Activated naive CD4-positive, alpha-beta T cell treated with anti-CD3 and anti-CD28 coated beads, Interleukin-2, amount 50 U/mL, for 16 hours (primary cell): ENCODE data around the gene PPP2R2C.

Source experiments
- DNase-seq: peaks from one replicate; pipeline ENCODE4 v3.0.0-alpha.2; 2020

Gene PPP2R2C

DNA sequence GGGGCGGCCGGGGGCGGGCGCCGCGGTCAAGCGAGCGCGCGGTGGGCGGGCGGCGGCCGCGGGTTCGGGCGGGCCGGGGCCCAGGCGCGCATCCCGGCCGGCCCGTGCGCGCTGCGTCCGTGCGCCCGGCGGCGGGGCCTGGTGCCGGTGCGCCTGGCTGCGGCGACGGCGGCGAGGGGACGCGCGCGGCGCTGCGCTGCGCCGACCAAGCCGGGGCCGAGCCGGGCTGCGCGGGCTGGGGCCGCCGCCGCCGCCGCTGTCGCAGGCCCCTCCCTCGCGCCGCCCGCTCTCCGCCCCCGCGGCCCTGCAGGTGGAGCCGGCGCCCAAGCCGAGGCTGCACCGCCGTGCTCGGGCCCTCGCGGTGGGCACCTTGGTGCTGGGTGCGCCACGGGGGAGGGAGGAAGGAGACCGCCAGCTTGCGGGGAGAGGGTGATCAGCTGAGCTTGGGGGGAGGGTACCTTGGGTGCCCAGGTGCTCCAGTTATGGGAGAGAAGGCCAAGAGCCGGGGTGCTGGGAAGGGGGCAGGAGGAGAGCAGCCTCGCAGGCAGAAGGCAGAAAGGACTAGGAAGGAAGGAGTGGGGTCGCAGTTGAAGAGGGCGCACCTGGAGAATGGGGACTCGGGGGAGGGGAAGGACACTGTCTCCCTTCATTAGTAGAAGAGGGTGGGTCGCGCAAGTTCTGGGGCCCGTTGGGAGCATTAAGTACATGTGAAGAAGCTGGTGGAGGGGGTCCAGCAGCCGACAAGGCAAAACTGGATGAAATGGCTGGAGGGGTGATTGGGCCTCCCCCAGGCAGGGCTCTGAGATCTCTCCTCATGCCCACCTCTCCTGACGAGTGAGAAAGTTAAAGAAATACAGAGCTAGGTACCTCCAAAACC is at the start of gene PPP2R2C:
PPP2R2C (minus strand) TSS at position 228 of the 877 bp plus-strand sequence. CDS start 385 bp downstream, outside the sequence.
- DNase-seq, result no peak

GRCh38 chr4:6520978-6521377 is 48.6 kb upstream of the PPP2R2C start:
- no peak for DNase-seq

DNA sequence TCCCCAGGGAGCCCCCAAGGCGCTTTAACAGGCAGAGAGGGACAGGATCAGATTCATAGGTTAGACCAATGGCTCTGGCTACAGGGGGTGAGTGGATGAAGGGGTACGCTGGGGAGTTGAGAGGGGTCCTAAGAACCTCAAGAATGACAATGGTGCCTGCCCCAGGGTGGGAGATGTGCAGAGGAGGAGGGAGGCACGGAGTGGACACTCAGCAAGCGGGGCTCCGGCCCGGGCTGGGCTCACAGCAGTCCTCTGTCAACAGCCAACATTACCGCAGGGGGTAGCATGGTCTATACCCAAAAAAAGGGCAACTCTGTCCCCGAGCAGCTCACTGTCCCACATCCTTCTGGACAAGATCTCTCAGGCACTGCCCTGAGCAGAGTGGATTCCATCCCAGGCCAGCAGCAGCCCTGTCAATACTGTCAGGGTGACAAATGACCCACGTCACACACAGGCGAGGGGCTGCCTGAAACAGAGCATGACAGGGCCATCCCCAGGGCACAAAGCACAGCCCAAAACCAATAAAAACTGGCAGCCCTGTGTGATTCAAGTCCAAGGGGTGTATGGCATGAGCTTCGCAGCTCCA is 47.7 kb upstream of the PPP2R2C start:
- DNase-seq, result no peak

DNA sequence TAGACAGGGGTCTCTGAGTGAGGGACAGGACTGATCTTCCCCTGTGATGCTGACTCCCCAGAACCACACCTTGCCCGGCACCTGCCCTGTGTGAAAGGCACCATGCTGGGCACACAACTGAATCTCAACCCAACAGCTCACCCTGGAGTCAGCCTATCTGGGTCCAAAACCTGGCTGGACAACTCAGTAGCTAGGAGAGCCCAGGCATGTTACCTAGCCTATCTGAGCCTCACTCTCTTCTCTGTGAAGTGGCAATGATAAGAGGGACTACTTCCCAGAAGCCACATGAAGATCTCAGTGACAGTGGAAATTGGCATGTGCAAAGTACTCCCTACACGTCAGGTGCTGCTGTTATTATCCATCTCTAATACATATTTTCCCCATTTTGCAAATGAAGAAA is 44.8 kb upstream of the PPP2R2C start:
- no peak for DNase-seq

- DNase-seq, result no peak
Measured at GRCh38 chr4:6516762-6517161, 44.3 kb upstream of the PPP2R2C start.

- DNase-seq, result no peak
Measured at GRCh38 chr4:6516281-6516680, 43.9 kb upstream of the PPP2R2C start.

DNA sequence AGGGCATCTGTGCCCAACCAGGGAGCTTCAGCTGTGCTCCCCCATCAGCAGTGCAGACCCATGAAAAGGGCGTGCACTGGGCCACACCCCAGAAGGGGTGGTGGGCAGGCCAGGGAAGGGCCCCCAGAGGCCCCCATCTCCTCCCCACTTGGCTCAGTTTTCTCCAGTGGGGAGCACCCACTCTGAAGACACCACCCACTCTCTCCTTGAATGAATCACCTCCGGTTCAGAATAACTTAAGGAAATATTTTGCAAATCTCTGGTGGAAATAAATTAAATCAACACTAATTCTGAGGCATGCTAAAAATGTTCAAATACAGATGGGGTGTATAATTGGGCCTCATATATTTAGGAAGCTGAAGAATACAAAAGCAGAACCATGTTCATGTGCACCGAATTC is 41.3 kb upstream of the PPP2R2C start:
- DNase-seq, result no peak

- no peak for DNase-seq
Measured at GRCh38 chr4:6509587-6509986, 37.2 kb upstream of the PPP2R2C start.

GRCh38 chr4:6507345-6507744 is 34.9 kb upstream of the PPP2R2C start:
- DNase-seq, result no peak

DNA sequence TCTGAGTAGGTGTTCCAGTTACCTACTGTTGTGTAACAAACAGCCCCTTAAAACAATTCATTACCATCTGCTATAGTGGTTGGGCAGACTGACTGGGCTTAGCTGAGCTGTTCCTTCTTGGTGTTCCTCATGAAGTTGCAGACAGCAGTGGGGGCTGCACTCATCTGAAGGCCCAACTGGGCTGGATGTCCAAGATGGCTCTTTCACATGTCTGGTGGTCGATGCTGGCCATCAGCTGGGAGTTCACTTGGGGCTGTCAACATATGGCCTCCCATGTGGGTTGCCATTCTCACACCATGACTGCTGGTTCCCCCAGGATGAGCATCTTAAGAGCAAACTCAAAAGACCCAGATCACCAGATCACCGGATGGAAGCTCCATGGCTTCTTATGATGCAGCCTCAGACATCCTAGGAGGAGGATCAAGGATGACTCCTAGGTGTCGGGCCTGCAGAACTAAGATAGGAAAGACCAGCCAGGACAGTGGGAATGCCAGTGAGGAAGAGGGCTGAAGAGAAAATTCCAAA is 34.3 kb upstream of the PPP2R2C start:
- no peak for DNase-seq

GRCh38 chr4:6504900-6505496 is 32.6 kb upstream of the PPP2R2C start:
- no peak for DNase-seq

DNA sequence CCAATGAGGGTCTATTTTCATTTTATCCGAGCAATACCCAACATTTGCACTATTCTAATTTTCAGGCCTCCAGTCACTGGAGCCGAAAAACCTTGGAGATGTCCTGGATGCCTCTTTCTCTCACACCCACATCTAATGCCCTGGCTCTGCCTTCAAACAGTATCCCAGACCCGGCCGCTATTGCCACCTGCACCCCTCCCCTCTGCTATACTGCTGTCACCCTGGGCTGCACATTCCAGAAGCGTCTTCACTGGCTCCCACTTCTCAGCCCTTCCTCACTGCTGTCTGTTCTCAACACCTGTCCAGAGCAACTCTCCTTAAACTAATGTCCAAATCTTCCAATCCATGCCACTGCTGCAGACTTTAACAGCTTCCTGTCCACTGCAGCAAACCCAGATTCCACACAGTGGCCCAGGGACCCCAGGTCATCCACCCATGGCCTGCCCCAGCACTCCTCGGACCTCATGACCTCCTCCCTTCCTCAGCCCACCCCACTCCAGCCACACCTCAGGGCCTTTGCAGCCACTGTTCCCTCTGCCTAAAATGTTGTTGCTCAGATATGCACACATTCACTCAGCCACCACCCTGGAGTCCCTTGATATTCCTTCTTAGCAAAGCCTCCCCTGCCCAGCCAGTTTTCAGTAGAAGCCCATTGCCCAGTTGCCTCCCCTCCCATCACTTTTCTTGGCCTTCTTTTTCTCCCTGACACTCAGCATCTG is 30.5 kb upstream of the PPP2R2C start:
- no peak for DNase-seq

- DNase-seq, result no peak
Measured at GRCh38 chr4:6502147-6502546, 29.7 kb upstream of the PPP2R2C start.

DNA sequence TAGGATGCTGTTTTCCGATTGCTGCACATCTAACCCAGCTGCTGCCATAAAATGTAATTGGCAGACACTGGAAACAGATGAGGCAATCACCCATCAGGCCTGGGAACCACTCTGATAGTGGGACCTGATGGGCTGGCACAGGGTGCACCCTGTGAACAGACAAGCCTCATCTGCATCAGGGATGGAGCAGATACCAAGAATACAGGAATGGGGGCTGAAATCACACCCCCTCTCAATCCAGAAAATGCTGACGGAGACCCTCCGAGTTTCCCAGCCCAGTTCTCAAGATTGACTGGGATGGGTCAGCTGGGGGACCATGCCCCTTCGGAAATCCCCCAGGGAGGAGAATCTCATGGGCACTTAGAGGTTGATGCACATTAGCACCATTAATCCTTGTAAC is 28.8 kb upstream of the PPP2R2C start:
- DNase-seq, result no peak

- DNase-seq, result no peak
Measured at GRCh38 chr4:6500481-6501140, 28.2 kb upstream of the PPP2R2C start.

- no peak for DNase-seq
Measured at GRCh38 chr4:6499238-6499600, 26.8 kb upstream of the PPP2R2C start.

DNA sequence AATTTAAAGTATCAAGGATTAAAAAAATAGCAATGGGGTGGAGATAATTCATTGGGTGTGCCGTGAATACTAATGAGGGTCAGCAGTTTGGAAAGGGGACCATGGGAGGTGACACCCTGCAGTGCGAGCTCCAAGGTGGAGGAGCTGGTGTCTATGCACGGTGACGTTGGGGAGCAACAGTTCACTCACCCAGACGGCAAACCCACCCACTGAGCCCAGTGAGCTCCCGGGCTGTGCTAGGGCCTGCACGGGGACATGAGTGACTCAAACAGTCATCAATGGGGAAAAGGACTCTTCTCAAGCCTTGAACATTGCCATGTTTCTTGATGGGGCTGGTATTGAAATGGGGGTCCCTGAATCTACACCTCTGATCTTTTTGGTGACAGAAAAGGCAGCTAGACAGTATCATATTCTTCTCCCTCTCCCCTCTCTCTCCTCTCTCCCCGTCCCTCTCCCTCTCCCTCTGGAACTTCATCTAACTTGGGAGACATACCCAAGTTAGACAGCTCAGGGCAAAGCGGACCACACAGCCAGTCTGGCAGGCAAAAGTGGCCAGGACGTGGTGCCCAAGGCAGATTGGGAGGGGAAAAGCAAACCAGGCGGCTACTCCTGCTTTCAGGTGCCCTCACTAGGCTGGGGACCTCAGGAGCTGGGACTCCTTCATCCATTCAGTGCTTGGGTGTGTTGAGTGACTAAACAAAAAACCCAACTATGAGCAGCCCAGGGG is 26.3 kb upstream of the PPP2R2C start:
- DNase-seq, result no peak

GRCh38 chr4:6497796-6498195 is 25.4 kb upstream of the PPP2R2C start:
- no peak for DNase-seq

- DNase-seq, result no peak
Measured at GRCh38 chr4:6495736-6496135, 23.3 kb upstream of the PPP2R2C start.

DNA sequence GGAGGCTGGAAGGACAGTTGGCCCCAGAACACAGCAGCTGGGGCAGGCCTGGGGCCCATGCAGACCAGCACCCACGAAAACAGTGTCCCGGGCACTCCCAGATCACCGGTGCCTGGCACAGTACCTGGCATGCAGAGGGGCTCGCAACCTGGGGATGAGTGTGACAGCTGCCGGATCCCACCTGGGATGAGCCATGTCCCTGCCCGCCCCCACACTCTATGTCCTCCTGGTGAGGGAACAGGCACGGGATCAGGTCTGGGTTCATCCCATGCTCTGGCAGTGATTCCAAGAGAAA is 22.8 kb upstream of the PPP2R2C start:
- DNase-seq, result no peak

DNA sequence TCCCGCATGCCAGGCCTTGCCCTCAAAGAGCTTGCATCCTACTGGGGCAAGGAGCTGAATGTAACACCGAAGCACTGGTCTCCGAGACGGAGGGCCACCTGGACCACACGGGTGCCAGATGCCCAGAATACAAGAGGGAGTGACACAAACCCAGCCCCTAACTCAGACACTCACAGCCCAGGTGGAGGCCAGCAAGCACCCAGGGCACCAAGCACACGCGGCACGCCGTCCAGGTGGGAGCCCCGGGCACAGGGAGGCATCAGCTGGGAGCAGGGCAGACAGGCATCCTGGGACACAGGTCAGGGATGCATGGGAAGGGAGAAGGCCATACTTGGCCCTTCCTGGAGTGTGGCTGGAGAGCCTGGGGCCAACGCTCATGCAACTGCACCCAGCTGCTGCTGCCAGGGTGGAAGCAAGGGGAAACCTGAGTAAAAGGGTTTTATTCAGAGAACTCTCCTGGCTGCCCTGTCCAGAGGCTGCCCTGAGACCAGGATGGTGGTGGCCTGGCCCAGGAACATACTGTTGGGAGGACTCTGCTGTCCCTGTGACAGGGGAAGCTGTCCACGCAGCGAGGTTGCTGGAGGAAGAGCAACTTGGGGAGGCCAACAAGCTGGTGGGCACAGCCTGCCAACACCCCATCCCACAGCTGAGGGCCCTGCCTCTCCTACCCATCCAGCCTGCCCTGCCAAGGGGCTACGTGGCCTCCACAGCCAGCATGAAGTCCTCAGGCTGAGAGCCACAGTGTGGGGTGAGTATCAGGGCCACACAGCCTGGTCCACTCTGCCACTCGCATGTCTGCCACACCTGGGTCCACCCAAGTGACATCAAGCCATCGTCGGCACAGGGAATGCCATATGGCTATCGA is 22.2 kb upstream of the PPP2R2C start:
- no peak for DNase-seq
